PC-3 (cell line): Measurements from ENCODE around the gene CYTH3. TPM values are rescaled to one million over a fixed set of nuclear protein-coding genes. Genes with fewer than 3 reads are reported as not detected.

ENCODE experiments used
- ATAC-seq: fragments of 200-7000 bp; cut with Tn5 transposase; 2 replicates; pipeline ENCODE4 v1.9.1; 2020; ENCODE audit warnings: mild to moderate bottlenecking, moderate library complexity
- BruUV-seq: library from RNA; stranded (reverse); fragments of 400-500 nt; replicated peaks from 2 replicates; lab custom pipeline; 2021; lab: Mats Ljungman, UMichigan
- CTCF ChIA-PET: fragments of 300-600 bp; sonication (Branson Sonifier 250); formaldehyde crosslinking; loops from one replicate; lab custom pipeline; 2022; ENCODE audit warnings: antibody characterized with exemption; lab: Charles Lee
- POLR2A ChIA-PET: fragments of 300-600 bp; sonication (Branson Sonifier 250); formaldehyde crosslinking; loops from one replicate; lab custom pipeline; 2022; ENCODE audit warnings: antibody characterized with exemption; ENCODE audit not compliant: unreplicated experiment; lab: Charles Lee
- DNase-seq: peaks from one replicate; pipeline ENCODE4 v3.0.0-alpha.2; 2015
- H2AFZ ChIP-seq: fragments of 300-600 bp; sonication (generic); 2 replicates; pipeline ENCODE4 v1.6.0; 2016; ENCODE audit warnings: antibody characterized with exemption, low read length
- H3F3A ChIP-seq: fragments of 300-600 bp; sonication (generic); one replicate; pipeline ENCODE4 v1.6.0; 2017; ENCODE audit warnings: antibody characterized with exemption, low read length, control low read depth, mild to moderate bottlenecking; ENCODE audit not compliant: unreplicated experiment
- H3K27ac ChIP-seq: fragments of 300-600 bp; sonication (generic); 2 replicates; pipeline ENCODE4 v1.5.1; 2016; ENCODE audit warnings: mild to moderate bottlenecking, low read length
- H3K27me3 ChIP-seq: fragments of 300-600 bp; sonication (generic); 2 replicates; pipeline ENCODE4 v1.6.1; 2016; ENCODE audit warnings: low read length, mixed read lengths
- H3K36me3 ChIP-seq: fragments of 300-600 bp; sonication (generic); 2 replicates; pipeline ENCODE4 v1.6.1; 2016; ENCODE audit warnings: low read depth, mixed run types, low read length, mixed read lengths
- H3K4me1 ChIP-seq: fragments of 300-600 bp; sonication (generic); 2 replicates; pipeline ENCODE4 v1.5.1; 2016; ENCODE audit warnings: low read length; ENCODE audit not compliant: insufficient read depth
- H3K4me2 ChIP-seq: fragments of 300-600 bp; sonication (generic); 2 replicates; pipeline ENCODE4 v1.6.0; 2016; ENCODE audit warnings: low read length
- H3K4me3 ChIP-seq: fragments of 300-600 bp; sonication (generic); 2 replicates; pipeline ENCODE4 v1.5.1; 2016; ENCODE audit warnings: mild to moderate bottlenecking, low read length, mixed read lengths
- H3K79me2 ChIP-seq: fragments of 300-600 bp; sonication (generic); 2 replicates; pipeline ENCODE4 v1.6.1; 2017; ENCODE audit warnings: low read length, mixed read lengths
- H3K9ac ChIP-seq: fragments of 300-600 bp; sonication (generic); 2 replicates; pipeline ENCODE4 v1.6.0; 2016; ENCODE audit warnings: mild to moderate bottlenecking, low read length
- H3K9me2 ChIP-seq: fragments of 300-600 bp; sonication (generic); replicated peaks from 2 replicates; pipeline ENCODE4 v1.6.1; 2016; ENCODE audit warnings: mixed run types, low read length, mixed read lengths
- H3K9me3 ChIP-seq: fragments of 300-600 bp; sonication (generic); 2 replicates; pipeline ENCODE4 v1.6.1; 2016; ENCODE audit warnings: low read length, mixed read lengths
- H4K20me1 ChIP-seq: fragments of 300-600 bp; sonication (generic); 2 replicates; pipeline ENCODE4 v1.6.1; 2016; ENCODE audit warnings: low read length, mixed read lengths
- CTCF ChIP-seq: fragments of 300-600 bp; sonication (generic); conservative IDR thresholded peaks from 2 replicates; pipeline ENCODE4 v1.5.1; 2017; ENCODE audit warnings: antibody characterized with exemption, low read depth, mild to moderate bottlenecking, low read length
- EZH2 ChIP-seq: fragments of 300-600 bp; sonication (generic); IDR thresholded peaks from one replicate; pipeline ENCODE4 v1.6.1; 2017; ENCODE audit warnings: antibody characterized with exemption, mild to moderate bottlenecking, low read length; ENCODE audit not compliant: unreplicated experiment
- EZH2phosphoT487 ChIP-seq: fragments of 300-600 bp; sonication (generic); IDR thresholded peaks from 2 replicates; pipeline ENCODE4 v1.6.1; 2018; ENCODE audit warnings: mild to moderate bottlenecking, antibody characterized with exemption, low read length, borderline replicate concordance
- intact Hi-C: fragments of 100-400 bp; cut with micrococcal nuclease; formaldehyde crosslinking; loops from 2 replicates; pipeline ENCODE4 v1.9.0; 2023
- total RNA-seq: library from RNA; depleted of rRNA; stranded (reverse); fragments of >200 nt; gene quantifications from 2 replicates; pipeline ENCODE4 v1.2.3, GENCODE V29; 2014

The CYTH3 gene
- total RNA-seq, 1 experiment from 2014 or later = 23.1 TPM

GRCh38 chr7:6148724-6149360 lies 123.6 kb downstream of the CYTH3 start:
- Histone ChIP-seq H3K27me3 (no peaks in the 10 kb centered on the region), H3K4me1 (no peaks in the 10 kb centered on the region), H3F3A (no peaks in the 10 kb centered on the region), H3K9me2 (no peaks in the 10 kb centered on the region), H2AFZ (no peak overlapping the region), H3K9ac (no peak overlapping the region), H3K4me2 (no peak overlapping the region), H3K4me3 (no peak overlapping the region), H3K9me3 (no peaks in the 10 kb centered on the region), H3K36me3 (peaks cover 53% of the 10 kb centered on the region), H3K79me2 (no peaks in the 10 kb centered on the region), H3K27ac (no peak overlapping the region), H4K20me1 (no peaks in the 10 kb centered on the region)
- ChIA-PET CTCF (no interaction called here), POLR2A (no interaction called here)
- DNase-seq (no peak), ATAC-seq (no peak)
- no TSS peak for BruUV-seq
- intact Hi-C loops = no loop called here
- TF ChIP-seq EZH2phosphoT487 (no peak), EZH2 (no peak), CTCF (no peak)

DNA sequence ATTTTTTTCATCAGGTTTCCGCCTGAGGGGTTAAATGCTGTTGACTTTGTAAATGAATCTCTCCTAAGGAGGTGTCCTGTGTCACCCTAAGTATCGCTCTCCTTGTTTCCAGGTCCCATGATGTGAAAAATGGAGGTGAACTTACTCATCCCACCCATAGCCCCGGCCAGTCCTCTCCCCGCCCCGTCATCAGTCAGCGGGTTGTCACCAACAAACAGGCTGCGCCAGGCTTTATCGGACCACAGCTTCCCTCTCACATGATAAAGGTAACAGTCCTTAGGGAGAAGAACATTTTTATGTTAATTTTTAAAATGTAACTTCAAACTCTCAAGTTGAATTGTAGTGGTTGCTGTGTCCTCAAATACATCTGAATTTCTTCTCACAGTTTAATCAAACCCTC lies 124.8 kb downstream of the CYTH3 start:
- H3K36me3 ChIP-seq = peaks cover 53% of the 10 kb centered on the region
- ATAC-seq (no peak), DNase-seq (no peak)
- intact Hi-C loops = no loop called here
- CTCF ChIA-PET = no interaction called here
- no peak for TF ChIP-seq CTCF
- no peak for TF ChIP-seq EZH2phosphoT487
- no peak for TF ChIP-seq EZH2
- H2AFZ ChIP-seq = no peak overlapping the region
- no peak overlapping the region for H3K9ac ChIP-seq
- no peaks in the 10 kb centered on the region for H3K4me1 ChIP-seq
- H3K9me2 ChIP-seq = no peaks in the 10 kb centered on the region
- H3K27me3 ChIP-seq = no peaks in the 10 kb centered on the region
- H3K4me3 ChIP-seq = no peak overlapping the region
- H3K27ac ChIP-seq = no peak overlapping the region
- BruUV-seq = no TSS peak
- H3K79me2 ChIP-seq = no peaks in the 10 kb centered on the region
- H4K20me1 ChIP-seq = no peaks in the 10 kb centered on the region
- no peaks in the 10 kb centered on the region for H3K9me3 ChIP-seq
- POLR2A ChIA-PET = interaction anchor here (0.6 kb wide), 1 partner anchor 41 kb away, joined by 5 read pairs; no protein-coding TSS in a partner anchor
- H3F3A ChIP-seq = no peaks in the 10 kb centered on the region
- no peak overlapping the region for H3K4me2 ChIP-seq

DNA sequence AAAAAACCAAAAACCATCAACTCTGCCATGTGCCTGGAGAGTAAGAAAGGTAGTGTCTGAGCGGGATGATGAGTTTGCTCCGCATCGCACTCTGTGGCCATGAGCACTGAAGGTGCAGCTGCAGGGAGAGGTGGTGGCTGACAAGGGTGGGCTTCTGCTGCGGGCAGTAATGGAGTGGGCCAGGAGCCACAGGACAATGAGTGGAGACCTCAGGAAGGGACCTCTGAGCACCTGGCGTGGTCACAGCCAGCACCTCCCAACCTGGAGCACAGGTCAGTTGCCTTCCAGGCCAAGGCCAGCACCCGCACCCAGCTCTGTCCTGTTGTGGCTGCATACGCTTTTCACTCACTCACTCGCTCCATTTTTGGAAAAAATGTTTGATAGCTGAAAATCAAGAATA lies 125.8 kb downstream of the CYTH3 start:
- Histone ChIP-seq H3K9me2 (no peaks in the 10 kb centered on the region), H3K79me2 (no peaks in the 10 kb centered on the region), H3K36me3 (peaks cover 48% of the 10 kb centered on the region), H3K4me1 (no peaks in the 10 kb centered on the region), H3K4me2 (no peak overlapping the region), H3K4me3 (no peak overlapping the region), H3K27ac (no peak overlapping the region), H3F3A (no peaks in the 10 kb centered on the region), H2AFZ (no peak overlapping the region), H3K27me3 (no peaks in the 10 kb centered on the region), H3K9ac (no peak overlapping the region), H3K9me3 (no peaks in the 10 kb centered on the region), H4K20me1 (no peaks in the 10 kb centered on the region)
- CTCF ChIA-PET = no interaction called here
- BruUV-seq = no TSS peak
- intact Hi-C loops = no loop called here
- ATAC-seq (no peak), DNase-seq (no peak)
- TF ChIP-seq EZH2 (no peak), EZH2phosphoT487 (no peak), CTCF (no peak)
- POLR2A ChIA-PET = no interaction called here
